Kidney epithelial cell (primary cell): Measurements from ENCODE around the gene USP11. TPM values are rescaled to one million over a fixed set of nuclear protein-coding genes. Genes with fewer than 3 reads are reported as not detected.

Experiments
- DNase-seq: peaks from one replicate; pipeline ENCODE4 v3.0.0-alpha.2; 2010; ENCODE audit warnings: low read depth
- H3K27me3 ChIP-seq: 2 replicates; pipeline ENCODE4 v1.6.0; 2011; ENCODE audit warnings: low read length; ENCODE audit not compliant: control insufficient read depth, insufficient read depth
- H3K36me3 ChIP-seq: 2 replicates; pipeline ENCODE4 v1.5.1; 2011; ENCODE audit warnings: low read length; ENCODE audit not compliant: control insufficient read depth, insufficient read depth
- H3K4me3 ChIP-seq: 2 replicates; pipeline ENCODE4 v1.5.1; 2011; ENCODE audit warnings: low read depth, mild to moderate bottlenecking, control low read depth, low read length
- CTCF ChIP-seq: IDR thresholded peaks from 2 replicates; pipeline ENCODE4 v1.5.1; 2011; ENCODE audit warnings: mild to moderate bottlenecking, moderate library complexity, low read length, control low read depth, inconsistent platforms; ENCODE audit not compliant: insufficient read depth, poor library complexity, severe bottlenecking
- total RNA-seq: library from RNA; depleted of rRNA; stranded (reverse); fragments of >200 nt; gene quantifications from 2 replicates; pipeline ENCODE4 v1.2.3, GENCODE V29; 2015

The USP11 gene
- total RNA-seq, 1 donor from 2014 or later: 49.1 TPM

GRCh38 chrX:47206316-47206715, 26.5 kb upstream of the USP11 start:
- no peak for DNase-seq
- no peaks in the 10 kb centered on the region for H3K27me3 ChIP-seq
- H3K4me3 ChIP-seq: no peak overlapping the region
- TF ChIP-seq CTCF: no peak
- peaks cover 15% of the 10 kb centered on the region for H3K36me3 ChIP-seq

GRCh38 chrX:47208108-47208507, 24.7 kb upstream of the USP11 start:
- Histone ChIP-seq H3K27me3 (no peaks in the 10 kb centered on the region), H3K36me3 (peaks cover 17% of the 10 kb centered on the region), H3K4me3 (no peak overlapping the region)
- no peak for DNase-seq
- TF ChIP-seq CTCF: no peak

- no peak for DNase-seq
- H3K36me3 ChIP-seq: peaks cover 22% of the 10 kb centered on the region
Measured at GRCh38 chrX:47209508-47210238, 23.1 kb upstream of the USP11 start.

GRCh38 chrX:47210661-47211425, 22.0 kb upstream of the USP11 start:
- H3K4me3 ChIP-seq: no peak overlapping the region
- no peak for DNase-seq
- TF ChIP-seq CTCF: no peak
- peaks cover 20% of the 10 kb centered on the region for H3K36me3 ChIP-seq
- H3K27me3 ChIP-seq: no peaks in the 10 kb centered on the region

More at GRCh38 chrX:47209508-47210238, 23.1 kb upstream of the USP11 start:
- no peak overlapping the region for H3K4me3 ChIP-seq
- TF ChIP-seq CTCF: no peak
- no peaks in the 10 kb centered on the region for H3K27me3 ChIP-seq

- Histone ChIP-seq H3K4me3 (no peak overlapping the region), H3K27me3 (no peaks in the 10 kb centered on the region), H3K36me3 (peaks cover 20% of the 10 kb centered on the region)
- TF ChIP-seq CTCF: no peak
- no peak for DNase-seq
Measured at GRCh38 chrX:47212381-47213293, 20.2 kb upstream of the USP11 start.
